Skeletal muscle tissue (tissue), 4 donors: ENCODE data around the gene SEMA3F. TPM values are rescaled to one million over a fixed set of nuclear protein-coding genes. Genes with fewer than 3 reads are reported as not detected.

Source experiments
- H3K27ac ChIP-seq: one replicate; pipeline ENCODE4 v1.7.0; 2013; ENCODE audit warnings: mild to moderate bottlenecking, low read depth, low read length, inconsistent platforms
- H3K27me3 ChIP-seq, 3 donors: one replicate each; pipeline ENCODE4 v1.7.0; 2013; ENCODE audit warnings: low read length in 3 of 3; ENCODE audit not compliant: control insufficient read depth in 3 of 3, insufficient read depth in 3 of 3
- H3K36me3 ChIP-seq, 3 donors: one replicate each; pipeline ENCODE4 v1.7.0; 2013; ENCODE audit warnings: low read length in 3 of 3; ENCODE audit not compliant: control insufficient read depth in 3 of 3, insufficient read depth in 3 of 3
- H3K4me1 ChIP-seq, 3 donors: one replicate each; pipeline ENCODE4 v1.7.0; 2013; ENCODE audit warnings: low read length in 3 of 3, mild to moderate bottlenecking in 3 of 3; ENCODE audit not compliant: control insufficient read depth in 3 of 3, insufficient read depth in 3 of 3
- H3K4me3 ChIP-seq, 3 donors: one replicate each; pipeline ENCODE4 v1.7.0; 2013; ENCODE audit warnings: low read length in 3 of 3
- H3K9ac ChIP-seq, 3 donors: one replicate each; pipeline ENCODE4 v1.7.0; 2013; ENCODE audit warnings: low read length in 3 of 3, mild to moderate bottlenecking in 3 of 3, moderate library complexity in 2 of 3, low read depth in 1 of 3
- H3K9me3 ChIP-seq, 3 donors: one replicate each; pipeline ENCODE4 v1.7.0; 2013; ENCODE audit warnings: low read length in 3 of 3; ENCODE audit not compliant: control insufficient read depth in 3 of 3
- total RNA-seq: library from RNA; depleted of rRNA; stranded (reverse); fragments of >200 nt; gene quantifications from one replicate; pipeline ENCODE4 v1.2.3, GENCODE V29; 2014
- donor health status: Osteomylitis.

The SEMA3F gene
- total RNA-seq, 1 donor from 2014 or later, result 2.1 TPM

DNA sequence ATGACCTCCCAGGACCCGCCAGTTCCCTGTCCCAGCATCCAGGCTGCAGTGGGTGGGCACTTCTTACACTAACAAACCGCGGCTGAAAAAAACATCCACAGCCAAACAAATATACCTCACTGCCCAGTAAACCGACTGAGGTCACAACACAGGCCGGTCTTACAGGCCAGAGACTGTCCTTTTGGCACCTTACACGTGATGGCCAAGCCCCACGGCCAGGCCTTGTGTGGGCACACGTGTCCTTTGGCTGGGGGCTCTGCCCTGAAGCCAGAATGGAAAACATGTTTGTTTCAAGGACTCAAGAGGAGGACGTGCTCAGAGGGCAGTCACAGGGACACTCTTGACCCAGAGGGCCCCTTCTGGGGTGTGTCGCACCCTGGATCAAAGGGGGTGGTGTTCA lies 59.7 kb downstream of the SEMA3F start:
- Histone ChIP-seq H3K9ac (peak overlapping the region in 1 of 3 donors; percentile 69), H3K4me3 (no peak overlapping the region), H3K27ac (no peak overlapping the region), H3K27me3 (no peaks in the 10 kb centered on the region), H3K36me3 (peaks cover 10 to 29% (median 16%) of the 10 kb centered on the region in 3 donors), H3K9me3 (no peaks in the 10 kb centered on the region), H3K4me1 (peaks cover 12 to 66% (median 37%) of the 10 kb centered on the region in 3 donors)

DNA sequence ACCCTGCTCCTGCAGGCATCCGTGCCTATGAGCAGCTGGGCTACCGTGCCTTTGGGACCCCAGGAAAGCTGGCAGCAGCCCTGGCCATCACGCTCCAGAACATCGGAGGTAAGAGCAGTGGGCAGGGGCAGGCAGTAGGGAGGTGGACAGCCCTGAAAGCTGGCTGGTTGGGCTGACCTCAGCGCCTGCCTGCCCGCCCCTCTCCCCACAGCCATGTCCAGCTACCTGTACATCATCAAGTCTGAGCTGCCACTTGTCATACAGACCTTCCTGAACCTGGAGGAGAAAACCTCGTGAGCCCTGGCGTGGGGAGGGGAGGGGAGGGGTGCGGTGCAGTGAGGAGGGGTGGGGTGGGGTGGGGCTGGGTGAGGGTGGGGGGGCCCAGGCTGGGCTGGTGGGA lies 60.4 kb downstream of the SEMA3F start:
- no peak overlapping the region for H3K4me3 ChIP-seq
- no peak overlapping the region for H3K9ac ChIP-seq
- H3K27ac ChIP-seq, result no peak overlapping the region
- no peaks in the 10 kb centered on the region for H3K27me3 ChIP-seq
- H3K9me3 ChIP-seq, result no peaks in the 10 kb centered on the region
- H3K36me3 ChIP-seq, result peaks cover 10 to 32% (median 16%) of the 10 kb centered on the region in 3 donors
- peaks cover 13 to 66% (median 37%) of the 10 kb centered on the region in 3 donors for H3K4me1 ChIP-seq

DNA sequence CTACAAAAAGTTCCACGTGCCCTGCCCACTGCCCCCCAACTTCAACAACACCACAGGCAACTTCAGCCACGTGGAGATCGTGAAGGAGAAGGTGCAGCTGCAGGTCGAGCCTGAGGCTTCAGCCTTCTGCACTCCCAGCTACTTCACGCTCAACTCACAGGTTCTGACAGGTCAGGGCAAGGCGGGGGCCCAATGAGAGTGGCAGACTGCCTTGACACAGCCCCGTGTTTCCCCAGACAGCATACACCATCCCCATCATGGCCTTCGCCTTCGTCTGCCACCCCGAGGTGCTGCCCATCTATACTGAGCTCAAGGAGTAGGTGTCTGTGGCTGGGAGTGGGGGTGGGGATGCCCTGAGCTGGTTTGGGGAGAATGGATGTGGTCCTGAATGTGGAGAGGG lies 62.6 kb downstream of the SEMA3F start:
- Histone ChIP-seq H3K36me3 (peaks cover 10 to 32% (median 16%) of the 10 kb centered on the region in 3 donors), H3K9ac (peak overlapping the region in 1 of 3 donors; percentile 16), H3K9me3 (no peaks in the 10 kb centered on the region), H3K27ac (no peak overlapping the region), H3K4me3 (no peak overlapping the region), H3K27me3 (no peaks in the 10 kb centered on the region), H3K4me1 (peaks cover 20 to 59% (median 30%) of the 10 kb centered on the region in 3 donors)

DNA sequence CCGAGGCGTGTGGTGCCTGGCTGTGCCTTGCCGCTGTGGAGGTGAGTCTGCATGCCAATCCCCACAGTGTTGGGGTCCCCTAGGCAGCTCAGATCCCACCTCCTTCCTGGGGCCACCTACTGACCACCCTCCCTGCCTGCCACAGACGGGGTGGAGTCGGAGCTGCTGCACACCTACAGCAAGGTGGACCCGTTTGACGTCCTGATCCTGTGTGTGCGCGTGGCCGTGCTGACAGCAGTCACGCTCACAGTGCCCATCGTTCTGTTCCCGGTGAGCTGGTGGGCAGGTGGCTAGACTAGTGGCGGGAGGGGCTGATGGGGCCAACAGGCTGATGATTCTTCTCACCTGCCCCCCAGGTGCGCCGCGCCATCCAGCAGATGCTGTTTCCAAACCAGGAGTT lies 63.3 kb downstream of the SEMA3F start:
- peak overlapping the region in 1 of 3 donors; percentile 8 for H3K9ac ChIP-seq
- no peak overlapping the region for H3K4me3 ChIP-seq
- H3K27ac ChIP-seq, result no peak overlapping the region
- H3K27me3 ChIP-seq, result no peaks in the 10 kb centered on the region
- H3K4me1 ChIP-seq, result peaks cover 20 to 51% (median 23%) of the 10 kb centered on the region in 3 donors
- H3K36me3 ChIP-seq, result peaks cover 10 to 32% (median 16%) of the 10 kb centered on the region in 3 donors
- no peaks in the 10 kb centered on the region for H3K9me3 ChIP-seq

DNA sequence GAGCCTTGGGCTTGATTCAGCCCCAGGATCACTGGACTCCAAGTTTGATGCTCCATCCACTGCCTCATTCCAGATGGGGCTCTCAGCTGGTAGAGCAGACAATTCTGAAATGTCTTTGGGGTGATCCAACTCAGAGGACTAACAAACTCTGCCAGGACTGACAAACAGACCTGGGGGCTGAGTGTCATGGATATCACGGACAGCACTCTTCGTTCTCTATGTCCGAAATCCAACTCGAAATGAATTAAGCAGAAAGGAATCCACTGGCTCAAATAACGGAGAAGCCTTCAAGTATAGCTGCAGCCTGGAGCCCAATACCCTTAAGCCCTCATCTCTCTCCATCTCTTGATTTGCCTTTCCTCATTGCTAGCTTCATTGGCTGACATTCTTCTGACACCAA lies 64.2 kb downstream of the SEMA3F start:
- Histone ChIP-seq H3K36me3 (peaks cover 10 to 32% (median 13%) of the 10 kb centered on the region in 3 donors), H3K9ac (no peak overlapping the region), H3K27ac (no peak overlapping the region), H3K27me3 (no peaks in the 10 kb centered on the region), H3K4me1 (peaks cover 15 to 43% (median 20%) of the 10 kb centered on the region in 3 donors), H3K4me3 (no peak overlapping the region), H3K9me3 (no peaks in the 10 kb centered on the region)

DNA sequence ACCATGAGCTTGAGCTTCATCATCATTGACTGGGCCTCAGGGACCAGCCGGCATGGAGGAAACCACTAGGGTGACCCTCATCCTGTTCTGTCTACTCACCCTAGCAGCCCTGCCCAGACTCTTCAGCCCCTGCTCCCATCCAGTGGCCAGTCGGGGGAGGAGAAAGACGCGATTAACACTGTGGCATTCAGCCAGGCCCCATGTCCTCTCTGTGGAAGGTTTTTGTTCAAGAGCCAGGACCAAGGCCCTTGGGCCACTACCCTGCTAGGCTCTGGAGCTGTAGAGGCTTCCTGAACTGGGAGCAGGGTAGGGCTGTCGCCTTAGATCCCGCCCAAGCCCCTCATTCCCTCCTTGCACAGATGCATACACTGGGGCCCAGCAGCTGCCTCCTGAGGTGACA lies 65.0 kb downstream of the SEMA3F start:
- Histone ChIP-seq H3K4me1 (peaks cover 7 to 34% (median 20%) of the 10 kb centered on the region in 3 donors), H3K4me3 (no peak overlapping the region), H3K27ac (no peak overlapping the region), H3K27me3 (no peaks in the 10 kb centered on the region), H3K9ac (peak overlapping the region in 1 of 3 donors; percentile 40), H3K9me3 (no peaks in the 10 kb centered on the region), H3K36me3 (peaks cover 10 to 27% (median 11%) of the 10 kb centered on the region in 3 donors)

DNA sequence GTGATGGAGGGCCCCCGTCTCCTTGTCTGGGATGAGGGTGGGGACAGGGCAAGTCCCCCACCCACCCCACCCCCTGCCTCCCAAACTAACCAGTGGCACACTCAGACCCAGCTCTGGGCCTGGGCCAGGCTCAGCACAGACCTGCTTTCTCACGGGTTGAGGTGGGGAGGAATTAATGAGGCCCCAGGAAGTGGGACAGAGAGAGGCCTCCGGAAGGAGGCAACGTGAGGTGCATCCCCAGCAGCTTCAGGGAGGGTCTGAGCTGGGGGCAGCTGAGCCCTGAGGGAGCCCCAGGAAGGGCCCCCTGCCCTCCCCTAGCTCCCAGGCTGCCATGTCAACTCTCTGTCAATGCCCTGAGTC lies 65.9 kb downstream of the SEMA3F start:
- Histone ChIP-seq H3K9ac (peak overlapping the region in 1 of 3 donors; percentile 72), H3K4me1 (peaks cover 12 to 34% (median 23%) of the 10 kb centered on the region in 3 donors), H3K9me3 (no peaks in the 10 kb centered on the region), H3K4me3 (no peak overlapping the region), H3K27me3 (no peaks in the 10 kb centered on the region), H3K27ac (no peak overlapping the region), H3K36me3 (peaks cover 10 to 25% (median 11%) of the 10 kb centered on the region in 3 donors)

DNA sequence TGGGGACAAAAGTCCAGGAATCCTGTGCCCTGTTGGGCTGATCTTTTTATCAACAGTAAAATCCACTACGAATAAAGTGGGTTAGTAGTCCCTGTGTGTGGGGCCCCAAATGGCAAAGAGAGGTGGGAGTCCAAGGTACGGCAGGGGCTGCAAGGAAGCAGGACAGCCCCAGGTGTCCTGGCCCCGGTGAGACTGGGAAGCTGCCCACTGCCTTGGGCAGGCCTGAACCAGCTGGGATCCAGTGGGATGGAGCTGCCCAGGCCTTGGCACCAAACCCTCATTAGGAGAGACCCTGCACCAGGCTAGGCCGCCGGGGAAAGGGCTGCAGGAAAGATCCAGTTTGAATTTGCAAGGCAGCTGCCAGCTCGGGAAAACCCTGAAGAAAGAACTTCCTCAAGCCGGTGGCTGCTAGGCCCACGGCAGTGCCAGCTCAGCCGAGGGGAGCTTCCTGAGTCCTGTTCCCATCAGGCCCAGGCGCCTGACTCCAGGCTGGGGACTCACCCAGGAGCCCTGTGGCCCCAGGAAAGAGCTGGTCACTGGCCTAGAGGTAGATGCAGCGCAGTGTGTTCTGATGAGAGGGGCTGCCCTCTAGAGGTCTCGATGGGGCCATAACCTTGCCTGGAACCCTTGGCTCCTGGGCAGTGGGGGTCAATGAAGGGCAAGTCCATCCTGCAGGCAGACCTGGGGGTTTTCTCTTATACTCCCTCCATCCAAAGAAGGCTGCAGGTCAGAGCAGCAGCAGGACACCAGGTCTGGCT lies 66.5 kb downstream of the SEMA3F start:
- Histone ChIP-seq H3K9ac (peak overlapping the region in 2 of 3 donors; percentile 32 to 72), H3K9me3 (no peaks in the 10 kb centered on the region), H3K27ac (no peak overlapping the region), H3K4me1 (peaks cover 16 to 37% (median 26%) of the 10 kb centered on the region in 3 donors), H3K4me3 (no peak overlapping the region), H3K27me3 (no peaks in the 10 kb centered on the region), H3K36me3 (peaks cover 10 to 24% (median 11%) of the 10 kb centered on the region in 3 donors)

DNA sequence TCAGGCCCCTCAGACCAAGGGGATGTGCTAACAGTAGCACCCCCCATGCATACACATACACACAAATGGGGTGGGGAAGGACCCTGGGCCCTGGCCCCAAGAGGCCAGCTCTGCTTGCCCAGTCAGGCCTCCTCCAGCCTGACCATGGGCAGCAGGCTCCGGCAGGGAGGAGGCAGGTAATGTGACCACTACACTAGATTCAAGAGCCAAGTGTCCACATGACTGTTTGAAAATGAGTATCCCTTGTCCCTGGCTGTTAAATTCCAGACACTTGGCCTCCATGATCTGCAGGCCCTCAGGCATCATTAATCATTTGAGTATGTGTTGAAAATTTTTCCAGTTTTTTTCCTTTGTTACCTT lies 67.0 kb downstream of the SEMA3F start:
- Histone ChIP-seq H3K27me3 (no peaks in the 10 kb centered on the region), H3K4me1 (peaks cover 21 to 42% (median 30%) of the 10 kb centered on the region in 3 donors), H3K9me3 (no peaks in the 10 kb centered on the region), H3K27ac (no peak overlapping the region), H3K4me3 (no peak overlapping the region), H3K36me3 (peaks cover 10 to 21% (median 11%) of the 10 kb centered on the region in 3 donors), H3K9ac (peak overlapping the region in 1 of 3 donors; percentile 72)

DNA sequence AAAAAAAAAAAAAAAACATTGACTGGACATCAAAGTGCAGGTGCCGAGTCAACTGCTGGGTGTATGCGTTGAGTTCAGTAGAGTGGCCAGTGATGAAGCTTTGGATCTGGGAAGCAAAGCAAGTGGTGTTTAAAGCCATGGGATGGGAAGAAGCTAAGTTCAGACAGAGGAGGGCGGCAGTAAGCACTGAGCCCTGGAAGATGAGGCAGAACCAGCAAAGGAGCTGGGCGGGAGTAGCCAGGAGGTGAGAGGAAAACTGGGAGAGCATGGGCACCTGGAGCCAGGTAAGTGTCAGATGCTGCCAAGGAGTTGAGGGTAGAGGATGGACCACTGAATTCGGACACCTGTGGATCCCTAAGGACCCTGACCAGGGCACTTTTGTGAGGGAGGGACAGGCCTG lies 69.5 kb downstream of the SEMA3F start:
- Histone ChIP-seq H3K9ac (no peak overlapping the region), H3K4me3 (no peak overlapping the region), H3K4me1 (peaks cover 29 to 36% (median 31%) of the 10 kb centered on the region in 3 donors)

More for the DNA sequence above, 69.5 kb downstream of the SEMA3F start:
- Histone ChIP-seq H3K27me3 (no peaks in the 10 kb centered on the region), H3K36me3 (peaks cover 0 to 3% (median 0%) of the 10 kb centered on the region in 3 donors), H3K27ac (no peak overlapping the region), H3K9me3 (no peaks in the 10 kb centered on the region)
